Left cardiac atrium (tissue), 4 donors: ENCODE data around the gene CPT1B. TPM values are rescaled to one million over a fixed set of nuclear protein-coding genes. Genes with fewer than 3 reads are reported as not detected.

Source experiments
- ATAC-seq, 2 donors: fragments of 200-7000 bp; cut with Tn5 transposase; one replicate each; pipeline ENCODE4 v1.9.1; 2020; ENCODE audit warnings: mild to moderate bottlenecking in 2 of 2, moderate library complexity in 2 of 2
- DNase-seq: peaks from one replicate; pipeline ENCODE4 v3.0.0-alpha.2; 2020
- intact Hi-C, 2 donors: fragments of 100-400 bp; cut with DNase I; formaldehyde crosslinking; loops; one replicate each; pipeline versions ENCODE4 v1.14.1 to v1.15.1; 2022 to 2023
- total RNA-seq, 2 donors: library from RNA; stranded (reverse); fragmentation: NEBNext Ultra II Directional; extraction: Animal tissue kit (Norgen Biotek cat#: 25700); gene quantifications; one replicate each; pipeline ENCODE4 v1.2.1, GENCODE V29; 2021
- donor health status: DM: no; HTN: yes; CAD: no.
- donor health status: DM: no; HTN: yes; CAD: no; lungs with severe emphysema.
- donor health status: DM: yes; HTN: yes; CAD: no.
- donor health status: Dilated cardiomyopathy.

CPT1B gene
- total RNA-seq, 2 donors from 2014 or later = 201 to 269 TPM

DNA sequence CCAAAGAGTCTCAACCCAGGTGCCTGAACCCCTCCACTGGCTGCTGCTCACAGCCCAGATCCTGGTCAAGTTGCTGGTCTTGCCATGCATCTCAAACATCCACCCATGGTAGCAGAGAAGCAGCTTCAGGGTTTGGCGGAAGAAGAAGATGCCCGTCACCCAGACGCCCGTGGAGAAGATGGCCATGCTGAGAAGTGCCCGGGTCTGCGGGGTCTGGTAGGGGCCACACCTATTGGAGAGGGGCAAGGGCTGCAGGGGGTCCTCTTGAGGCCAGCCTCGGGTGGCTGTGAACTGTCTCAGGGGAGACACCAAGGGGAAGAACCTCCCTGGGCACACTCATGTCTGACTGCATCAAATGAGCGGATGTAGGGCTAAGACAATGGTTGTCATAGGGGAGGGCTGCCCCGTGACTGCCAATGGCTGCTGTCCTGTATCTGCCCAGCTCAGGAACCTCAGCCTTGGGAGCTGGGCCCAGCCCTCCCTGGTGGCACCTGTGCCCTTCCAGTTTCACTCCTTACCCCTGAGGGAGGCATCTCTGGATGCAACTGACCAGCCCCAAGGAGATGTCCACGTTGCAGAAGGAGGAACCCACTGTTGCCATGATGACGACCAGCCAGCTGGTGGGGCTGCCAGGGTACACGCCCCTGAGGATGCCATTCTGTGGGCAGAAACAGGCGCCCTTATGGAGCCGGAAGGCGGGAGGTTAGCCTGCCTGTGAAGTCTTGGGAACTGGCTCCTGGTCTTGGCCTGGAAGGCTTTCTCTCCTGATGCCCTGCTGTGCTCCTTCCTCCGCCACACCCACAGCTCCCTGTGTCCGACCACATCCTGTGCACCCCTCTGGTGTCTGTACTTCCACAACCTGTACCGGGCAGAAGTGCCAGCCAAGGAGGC, 1.2 kb downstream of the CPT1B start:
- intact Hi-C loops = no loop called here
- no peak for ATAC-seq
- DNase-seq = no peak

DNA sequence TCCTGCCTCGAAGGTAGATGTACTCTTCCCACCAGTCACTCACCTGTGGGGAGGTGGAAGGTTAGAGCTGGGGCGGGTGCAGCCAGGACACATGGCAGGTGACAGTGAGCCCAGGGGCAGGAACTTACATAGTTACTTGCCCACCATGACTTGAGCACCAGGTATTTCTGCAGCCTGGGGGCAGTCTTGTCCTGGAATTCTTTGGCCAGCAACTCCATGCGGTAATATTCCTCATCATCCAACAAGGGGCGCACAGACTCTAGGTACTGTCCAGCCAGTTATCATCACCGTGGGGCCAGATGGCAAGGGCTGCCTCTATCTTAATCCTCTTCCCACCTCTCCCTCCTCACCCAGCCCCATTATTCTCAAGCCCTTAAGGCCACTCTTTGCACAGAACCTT, 2.2 kb downstream of the CPT1B start:
- intact Hi-C loops = no loop called here
- no peak for DNase-seq
- ATAC-seq = no peak

DNA sequence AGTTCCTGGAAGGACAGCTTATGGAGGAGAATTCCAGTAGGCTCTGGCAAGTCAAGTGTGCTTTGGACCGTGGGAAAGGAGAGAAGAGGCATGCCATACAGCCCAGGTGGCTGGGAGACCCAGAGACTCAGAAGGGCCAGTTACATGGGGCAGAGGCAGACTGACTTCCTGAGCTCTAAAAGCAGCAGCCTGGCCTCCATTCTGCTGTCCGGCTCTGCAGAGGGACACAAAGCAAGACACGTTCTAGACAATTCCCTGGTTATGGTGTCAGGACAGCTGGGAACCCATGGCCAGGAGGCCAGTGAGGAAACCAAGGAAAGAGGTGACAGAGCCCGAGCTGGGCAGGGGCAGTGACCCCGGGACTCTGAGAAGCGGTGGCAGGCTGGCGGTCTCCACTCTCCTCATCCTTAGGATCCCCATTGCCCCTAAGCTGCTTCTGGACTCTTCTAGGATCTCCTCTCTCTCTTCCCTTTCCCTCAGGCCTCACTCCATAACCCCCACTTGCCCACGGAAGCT, 2.7 kb downstream of the CPT1B start:
- no peak for DNase-seq
- intact Hi-C loops = no loop called here
- no peak for ATAC-seq

DNA sequence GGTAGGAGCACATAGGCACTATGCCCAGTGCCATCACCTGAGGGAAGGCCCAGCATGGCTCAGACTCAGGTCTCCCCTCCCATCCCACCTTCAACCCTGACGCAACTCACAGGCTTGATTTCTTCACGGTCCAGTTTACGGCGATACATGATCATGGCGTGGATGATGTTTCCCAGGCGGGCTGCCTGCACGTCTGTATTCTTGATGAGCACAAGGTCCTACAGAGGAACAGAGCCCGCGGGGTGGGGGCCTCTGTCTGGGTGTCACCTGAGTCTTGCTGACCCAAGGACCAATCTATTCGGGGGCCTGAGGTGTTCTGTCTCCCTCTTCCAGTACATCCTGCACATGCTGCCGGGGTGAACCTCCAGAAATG, 3.9 kb downstream of the CPT1B start:
- DNase-seq (no peak), ATAC-seq (no peak)
- intact Hi-C loops = no loop called here

DNA sequence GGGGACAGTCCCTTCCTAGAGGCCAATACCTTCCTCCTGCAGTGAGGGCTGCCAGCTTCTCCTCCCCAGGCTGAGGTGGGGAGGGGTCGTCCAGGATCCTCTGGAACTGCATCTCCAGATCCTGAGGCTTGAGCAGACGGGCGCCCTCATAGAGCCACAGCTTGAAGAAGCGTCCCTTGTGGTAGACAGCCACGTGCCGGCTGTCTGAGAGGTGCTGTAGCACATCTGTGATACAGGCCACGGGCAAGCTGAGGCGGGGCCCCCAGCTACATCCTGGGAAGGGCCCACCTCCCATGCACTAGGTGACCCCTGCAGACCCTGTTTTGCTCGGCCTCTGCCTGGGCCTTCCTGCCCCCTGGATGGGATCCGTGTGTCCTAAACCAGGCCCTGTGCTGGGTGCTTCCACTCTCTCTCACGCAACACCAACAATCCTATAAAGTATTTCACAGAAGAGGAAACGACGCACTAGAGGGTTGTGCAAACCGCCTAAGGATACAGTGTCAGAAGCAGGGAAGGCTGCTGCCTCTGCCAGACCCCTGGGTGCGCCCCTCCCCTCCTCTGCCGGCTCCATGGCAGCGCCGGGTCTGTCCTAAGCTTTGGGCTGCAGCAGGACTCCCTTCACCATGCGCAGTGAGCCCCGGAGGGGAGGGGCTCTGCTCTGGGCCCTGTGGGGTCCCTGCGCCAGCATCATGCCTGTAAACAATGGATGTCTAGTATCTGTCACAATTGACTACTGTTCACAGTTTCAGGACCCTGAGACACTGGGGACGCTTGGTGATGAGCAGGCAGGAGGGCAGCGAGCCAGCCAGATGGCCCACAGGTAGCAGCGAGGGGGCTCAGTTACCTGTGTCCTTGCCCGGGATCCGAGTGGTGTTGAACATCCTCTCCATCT, 4.5 kb downstream of the CPT1B start:
- DNase-seq (no peak), ATAC-seq (no peak)
- intact Hi-C loops = no loop called here

DNA sequence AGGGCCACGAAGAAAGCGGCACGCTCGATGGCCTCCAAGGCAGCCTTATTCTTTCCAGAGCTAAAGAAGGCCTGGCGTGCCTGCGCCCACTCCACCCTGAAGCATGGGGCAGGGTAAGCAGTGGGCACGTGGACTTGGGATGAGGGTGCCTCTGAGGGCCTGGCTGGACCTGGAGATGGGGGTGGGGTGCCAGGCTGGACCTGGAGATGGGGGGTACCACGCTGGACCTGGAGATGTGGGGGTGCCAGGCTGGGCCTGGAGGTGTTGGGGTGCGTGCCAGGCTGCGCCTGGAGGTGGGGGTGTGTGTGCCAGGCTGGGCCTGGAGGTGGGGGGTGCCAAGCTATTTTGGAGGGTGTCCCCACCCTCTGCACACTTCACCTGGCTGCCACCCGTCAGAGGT, 5.3 kb downstream of the CPT1B start:
- no peak for DNase-seq
- intact Hi-C loops = no loop called here
- no peak for ATAC-seq

DNA sequence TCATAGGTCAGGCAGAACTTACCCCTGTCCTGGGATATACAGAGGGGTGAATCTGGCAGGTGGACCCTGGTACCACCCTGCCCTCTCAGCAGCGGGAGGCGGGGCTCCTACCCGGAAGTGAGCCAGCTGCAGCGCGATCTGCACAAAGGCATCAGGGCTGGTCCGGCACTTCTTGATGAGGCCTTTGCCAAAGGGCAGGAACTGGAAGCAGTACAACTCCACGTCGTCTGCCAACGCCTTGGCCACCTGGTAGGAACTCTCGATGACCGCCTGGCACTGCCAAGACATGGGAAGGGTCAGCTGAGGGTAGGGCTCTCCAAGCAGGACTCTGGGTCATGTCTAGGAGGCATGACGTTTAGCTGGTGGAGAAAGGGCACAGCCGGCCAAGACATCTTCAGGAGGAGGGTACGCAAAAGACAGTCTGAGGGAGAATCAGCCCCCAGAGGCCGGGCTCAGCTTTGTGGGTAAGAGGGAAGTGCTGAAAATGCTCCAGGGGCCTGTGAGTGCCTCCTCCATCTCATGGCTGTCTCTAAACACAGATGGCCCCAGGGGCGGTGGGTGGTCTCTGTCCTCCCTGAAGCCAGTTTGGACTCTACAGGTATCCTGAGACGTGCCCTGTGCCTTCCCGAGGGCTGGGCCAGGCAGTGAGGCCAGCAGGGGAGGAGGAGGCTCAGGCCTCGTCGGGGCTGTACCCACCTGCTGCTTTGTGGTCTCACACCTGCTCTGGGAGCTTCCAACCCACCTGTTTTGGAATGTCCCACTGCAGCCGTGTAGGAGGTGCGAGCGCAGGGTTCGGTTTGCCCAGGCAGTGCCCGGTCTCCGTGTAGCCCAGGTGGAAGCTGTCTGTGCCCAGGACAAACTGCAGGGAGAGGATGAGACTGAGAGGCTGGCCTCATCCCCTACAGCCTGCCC, 6.7 kb downstream of the CPT1B start:
- intact Hi-C loops = no loop called here
- ATAC-seq (peak in 1 of 2 donors; percentile 64), DNase-seq (no peak)

DNA sequence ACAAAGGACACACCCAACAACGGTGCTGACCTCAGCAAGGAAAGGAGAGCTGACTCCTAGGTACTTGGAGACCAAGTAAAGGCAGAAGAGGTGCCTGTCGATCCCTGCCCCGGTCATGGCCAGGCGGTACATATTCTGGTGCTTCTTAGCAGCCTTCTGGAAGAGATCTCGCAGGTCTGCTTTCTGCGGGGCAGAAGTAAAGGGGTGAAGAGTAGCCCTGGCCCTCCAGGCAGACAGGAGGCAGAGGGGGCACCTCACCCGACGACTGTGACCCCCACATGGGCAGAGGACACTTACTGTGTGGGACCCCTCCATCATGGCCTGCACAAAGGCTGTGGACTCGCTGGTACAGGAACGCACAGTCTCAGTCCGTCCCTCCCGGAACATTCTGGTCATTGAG, 7.4 kb downstream of the CPT1B start:
- DNase-seq = no peak
- intact Hi-C loops = no loop called here
- ATAC-seq = no peak

DNA sequence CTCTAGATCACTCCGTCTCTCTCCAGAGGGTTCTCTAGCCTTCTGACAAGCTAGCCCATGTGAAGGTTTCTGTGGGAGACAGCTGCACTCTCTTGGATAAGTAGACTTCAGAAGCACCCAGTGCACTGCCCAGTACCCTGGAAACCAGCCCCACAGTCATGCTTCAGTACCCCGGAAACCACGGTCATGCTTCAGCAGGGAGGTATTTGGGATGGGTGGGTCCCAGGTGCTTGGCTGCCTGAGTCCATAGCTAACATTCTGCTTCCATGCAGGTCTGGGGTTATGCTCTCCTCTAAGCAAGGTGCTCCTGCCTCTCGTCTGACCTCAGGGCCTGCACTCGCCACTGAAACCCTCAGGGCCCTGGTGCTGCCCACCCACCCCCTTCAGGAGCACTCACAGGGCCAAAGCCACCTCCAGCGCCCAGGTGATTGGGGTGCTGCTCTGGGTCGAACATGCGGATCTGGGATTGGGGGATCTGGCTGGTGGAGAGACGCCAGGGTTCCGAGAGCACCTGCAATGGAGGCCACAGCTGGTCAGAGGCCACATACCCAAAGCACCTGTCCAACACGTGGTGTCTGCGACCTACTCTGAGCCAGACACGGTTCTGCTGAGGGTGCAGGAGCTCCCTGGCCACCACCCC, 8.2 kb downstream of the CPT1B start:
- intact Hi-C loops = no loop called here
- no peak for ATAC-seq
- no peak for DNase-seq

DNA sequence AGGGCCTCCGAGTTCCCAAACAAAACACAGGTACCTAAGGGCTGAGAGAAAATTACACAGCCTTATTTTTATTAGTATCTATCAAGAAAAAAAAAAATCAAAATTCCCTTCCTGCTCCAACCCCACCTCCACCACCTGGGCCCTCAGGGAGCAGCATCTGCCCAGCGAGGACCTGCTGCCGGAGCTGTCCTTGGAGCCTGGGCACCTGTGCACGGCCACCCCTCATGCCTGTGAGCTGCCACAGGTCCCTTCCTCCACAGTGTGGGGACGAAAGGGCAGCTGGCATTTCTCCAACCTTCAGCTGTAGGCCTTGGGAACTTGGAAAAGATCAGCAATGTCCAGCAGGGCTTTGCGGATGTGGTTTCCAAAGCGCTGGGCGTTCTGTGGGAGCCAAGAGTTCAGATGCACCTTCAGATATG, 9.2 kb downstream of the CPT1B start:
- intact Hi-C loops = no loop called here
- no peak for ATAC-seq
- no peak for DNase-seq

DNA sequence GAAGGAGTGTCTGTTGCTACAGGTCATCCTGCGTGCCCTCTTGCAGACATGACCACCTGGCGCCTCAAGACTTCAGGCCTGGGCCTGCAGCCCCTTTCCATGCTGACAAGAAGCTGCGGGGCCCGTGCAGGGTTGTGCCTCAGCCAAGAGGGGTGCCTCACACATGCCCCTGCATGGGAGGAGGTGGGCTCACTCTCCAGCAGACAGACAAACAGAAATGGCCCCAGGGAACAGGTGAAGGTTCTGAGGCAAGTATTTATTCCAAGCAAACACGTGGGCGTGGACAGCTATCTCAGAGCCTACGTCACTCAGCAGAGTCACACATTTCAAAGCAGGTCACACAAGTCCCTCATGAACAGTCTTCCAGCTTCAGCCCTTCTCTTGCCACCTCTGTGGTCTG, 9.6 kb downstream of the CPT1B start:
- intact Hi-C loops = no loop called here
- ATAC-seq (no peak), DNase-seq (no peak)

DNA sequence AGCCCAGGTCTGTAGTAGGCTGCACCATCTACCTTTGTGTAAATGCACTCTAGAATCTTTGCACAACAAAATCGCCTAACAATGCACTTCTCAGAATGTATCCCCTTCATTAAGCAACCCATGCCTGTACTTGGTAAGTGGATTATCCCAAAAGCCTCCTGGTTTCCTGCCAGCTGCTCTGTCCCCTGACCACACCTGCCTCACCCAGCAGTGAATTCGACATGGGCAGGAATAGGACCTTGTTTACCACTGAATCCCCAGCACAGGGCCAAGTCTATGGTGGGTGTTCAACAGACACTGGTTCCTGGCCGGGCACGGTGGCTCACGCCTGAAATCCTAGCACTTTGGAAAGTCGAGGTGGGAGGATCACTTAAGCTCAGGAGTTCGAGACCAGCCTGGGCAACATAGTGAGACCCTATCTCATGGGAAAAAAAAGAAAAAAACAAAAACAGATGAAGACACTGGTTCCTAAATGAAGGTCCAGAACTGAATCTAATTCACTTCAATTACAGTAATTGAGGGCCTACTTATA, 10.4 kb downstream of the CPT1B start:
- DNase-seq (no peak), ATAC-seq (no peak)
- intact Hi-C loops = no loop called here

DNA sequence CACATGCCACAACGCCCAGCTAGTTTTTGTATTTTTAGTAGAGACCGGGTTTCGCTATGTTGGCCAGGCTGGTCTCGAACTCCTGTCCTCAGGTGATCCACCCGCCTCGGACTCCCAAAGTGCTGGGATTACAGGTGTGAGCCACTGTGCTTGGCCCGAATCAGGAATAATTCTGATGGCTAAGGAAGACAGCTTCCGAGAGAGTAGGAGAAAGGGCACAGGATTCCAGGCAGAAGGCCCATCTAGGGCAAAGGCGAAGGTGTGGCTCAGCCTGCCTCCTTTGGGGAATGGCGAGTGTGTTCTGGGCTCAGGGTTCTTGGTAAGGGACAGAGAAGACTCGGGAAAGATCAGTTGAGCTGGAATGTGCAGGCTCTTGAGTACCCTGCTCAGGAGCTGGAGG, 13.9 kb downstream of the CPT1B start:
- ATAC-seq = no peak

DNA sequence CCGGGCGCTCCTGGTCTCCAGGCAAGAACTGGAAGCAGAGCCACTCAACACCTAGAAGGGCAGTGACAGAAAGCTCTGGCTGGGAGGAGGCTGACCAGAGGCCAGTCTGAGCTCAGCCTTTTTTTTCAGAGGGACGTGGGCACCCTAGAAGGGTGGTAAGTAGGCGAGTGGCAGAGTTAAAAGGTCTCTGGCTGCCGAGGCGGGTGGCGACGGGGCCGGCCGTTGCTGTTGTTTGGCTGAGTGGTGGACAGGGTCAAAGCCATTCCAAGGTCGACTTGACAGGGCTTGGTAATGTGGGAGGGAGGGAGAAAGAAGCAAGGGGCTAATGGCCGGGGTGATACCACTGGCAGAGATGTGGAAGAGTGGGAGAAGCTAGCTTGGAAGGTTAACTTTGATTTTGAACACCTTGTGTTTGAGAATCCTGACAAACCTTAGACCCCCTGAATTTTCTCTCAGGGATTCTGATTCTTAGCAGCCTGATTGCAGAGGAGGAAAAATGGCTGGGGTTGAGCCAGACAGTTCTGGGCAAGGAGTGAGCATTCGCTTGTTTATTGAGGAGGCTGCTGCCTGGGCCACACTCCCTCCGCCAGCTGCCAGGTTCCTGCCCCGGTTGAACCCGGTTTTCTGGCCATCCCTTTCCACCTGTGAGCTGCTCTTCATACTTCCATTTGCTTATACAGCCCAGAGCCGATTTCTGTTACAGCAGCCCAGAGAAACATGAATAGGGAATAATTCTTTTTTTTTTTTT, 14.6 kb downstream of the CPT1B start:
- intact Hi-C loops = loop anchor here in 1 of 2 donors (2.0 kb wide), 1 partner anchor 39 kb away; the partner anchor contains the start of gene SCO2
- DNase-seq (no peak), ATAC-seq (peak; percentile 34 to 35)

More for the DNA sequence above, 13.9 kb downstream of the CPT1B start:
- intact Hi-C loops = no loop called here
- DNase-seq = no peak

DNA sequence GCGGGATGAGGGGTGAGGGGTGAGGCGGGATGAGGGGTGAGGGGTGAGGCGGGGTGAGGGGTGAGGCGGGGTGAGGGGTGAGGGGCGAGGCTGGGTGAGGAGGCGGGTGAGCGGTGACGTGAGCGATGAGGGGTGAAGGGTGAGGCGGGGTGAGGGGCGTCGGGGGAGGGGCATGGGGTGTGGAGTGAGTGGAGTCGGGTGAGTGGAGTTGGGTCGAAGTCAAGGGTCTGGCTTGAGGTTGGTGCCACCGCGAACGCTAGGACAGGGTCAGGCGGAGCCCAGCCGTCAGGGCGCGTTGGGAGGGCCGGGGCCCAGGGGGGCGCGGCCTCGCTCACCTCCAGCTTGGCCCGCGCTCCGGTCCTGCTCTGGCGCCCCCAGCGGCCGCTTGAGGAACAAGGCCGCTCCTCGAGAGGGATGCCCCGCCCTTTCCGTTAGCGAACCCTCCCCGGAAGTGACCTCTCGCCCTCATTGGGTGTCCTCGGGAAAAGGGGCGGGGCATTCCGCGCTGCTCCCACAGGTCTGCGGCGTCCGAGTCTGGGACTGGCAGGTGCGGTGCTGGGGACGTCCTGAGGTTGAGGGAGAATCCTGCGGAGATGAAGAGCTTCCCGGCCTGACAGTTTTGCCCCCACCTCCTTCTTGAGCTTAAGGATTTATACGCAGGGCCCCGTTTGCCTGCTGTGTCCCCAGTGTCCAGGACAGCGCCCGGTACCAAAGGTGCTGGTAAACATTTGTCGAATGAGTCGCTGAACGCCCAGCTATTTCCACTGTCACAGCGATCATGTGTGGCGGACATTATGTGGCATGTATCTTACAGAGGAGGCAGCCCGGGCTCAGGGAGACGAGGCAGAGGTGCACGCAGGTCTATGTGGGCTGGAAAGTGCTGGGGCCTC, 15.5 kb downstream of the CPT1B start, which contains the start of gene SYCE3:
TSS of gene SYCE3 (minus strand) at position 397 of the 890 bp plus-strand sequence. CDS start 6,514 bp downstream, outside the sequence.
- DNase-seq (peak; percentile 98), ATAC-seq (peak; percentile 96 to 97)
- intact Hi-C loops = loop anchor here in 1 of 2 donors (2.0 kb wide), 1 partner anchor 38 kb away; the partner anchor contains the start of gene SCO2
